Kidney tubule cell (primary cell): ENCODE results near the gene NELFB.

Experiments
- DNase-seq: peaks from one replicate; pipeline ENCODE4 v3.0.0-alpha.2; 2018; ENCODE audit warnings: low spot score

Gene NELFB

GRCh38 chr9:137247135-137247915 lies 7.8 kb upstream of the NELFB start:
- peak; percentile 64 for DNase-seq

- no peak for DNase-seq
These were observed 7.3 kb upstream of the NELFB start for GRCh38 chr9:137247916-137248175.

GRCh38 chr9:137250329-137251193 lies 4.6 kb upstream of the NELFB start:
- no peak for DNase-seq

- DNase-seq: no peak
These were observed 4.0 kb upstream of the NELFB start, which contains the start of gene STPG3 for GRCh38 chr9:137251194-137251461. STPG3 (plus strand) TSS chr9:137251286; CDS start chr9:137251287, 1 bp downstream.

GRCh38 chr9:137251490-137252268 lies 3.4 kb upstream of the NELFB start:
- DNase-seq: no peak

- no peak for DNase-seq
These were observed 2.3 kb upstream of the NELFB start for GRCh38 chr9:137252555-137253506.

- DNase-seq: peak; percentile 30
These were observed 1.2 kb upstream of the NELFB start for GRCh38 chr9:137253717-137254623.

- DNase-seq: peak; percentile 58
These were observed 454 bp downstream of the NELFB start for GRCh38 chr9:137255448-137256114.

GRCh38 chr9:137256362-137256761 lies 1.2 kb downstream of the NELFB start:
- DNase-seq: no peak

GRCh38 chr9:137256856-137257255 lies 1.7 kb downstream of the NELFB start:
- no peak for DNase-seq

GRCh38 chr9:137262173-137262908 lies 7.2 kb downstream of the NELFB start:
- DNase-seq: peak; percentile 33

- DNase-seq: no peak
These were observed 7.8 kb downstream of the NELFB start for GRCh38 chr9:137262909-137263285.

GRCh38 chr9:137263506-137263905 lies 8.4 kb downstream of the NELFB start:
- no peak for DNase-seq

GRCh38 chr9:137264067-137264466 lies 8.9 kb downstream of the NELFB start:
- no peak for DNase-seq

- DNase-seq: no peak
These were observed 10.5 kb downstream of the NELFB start for GRCh38 chr9:137265496-137266161.

- DNase-seq: no peak
These were observed 11.0 kb downstream of the NELFB start for GRCh38 chr9:137266162-137266527.

GRCh38 chr9:137266585-137267453 lies 11.7 kb downstream of the NELFB start:
- DNase-seq: no peak

- no peak for DNase-seq
These were observed 12.8 kb downstream of the NELFB start for GRCh38 chr9:137267933-137268355.
